Osteocyte (in vitro differentiated cells): ENCODE measurements around the gene NUDC. TPM values are rescaled to one million over a fixed set of nuclear protein-coding genes. Genes with fewer than 3 reads are reported as not detected.
A peak's percentile ranks its signal among the peaks of the same experiment; 100 is the strongest.
"Not testable (repeated sequence)": the region's sequence is repeated elsewhere in the genome, so short reads cannot be mapped to it uniquely, and the experiment has no call there.

Experiments
- DNase-seq: peaks from one replicate; pipeline ENCODE4 v3.0.0; 2021; ENCODE audit warnings: mixed read lengths; ENCODE audit not compliant: unreplicated experiment; ENCODE audit errors: extremely low spot score
- H3K27ac Mint-ChIP-seq: one replicate; pipeline ENCODE4 v1.8.0; 2021; ENCODE audit warnings: mild to moderate bottlenecking, mixed read lengths; ENCODE audit not compliant: unreplicated experiment
- H3K27me3 Mint-ChIP-seq: one replicate; pipeline ENCODE4 v1.8.0; 2021; ENCODE audit warnings: mixed read lengths; ENCODE audit not compliant: unreplicated experiment
- H3K36me3 Mint-ChIP-seq: one replicate; pipeline ENCODE4 v1.8.0; 2021; ENCODE audit warnings: mixed read lengths; ENCODE audit not compliant: unreplicated experiment
- H3K4me1 Mint-ChIP-seq: one replicate; pipeline ENCODE4 v1.8.0; 2021; ENCODE audit warnings: mixed read lengths; ENCODE audit not compliant: unreplicated experiment
- H3K4me3 Mint-ChIP-seq: one replicate; pipeline ENCODE4 v1.8.0; 2021; ENCODE audit warnings: mild to moderate bottlenecking, moderate library complexity, mixed read lengths; ENCODE audit not compliant: unreplicated experiment
- H3K9me3 Mint-ChIP-seq: one replicate; pipeline ENCODE4 v1.8.0; 2021; ENCODE audit warnings: mixed read lengths; ENCODE audit not compliant: unreplicated experiment
- total RNA-seq: library from RNA; stranded (reverse); gene quantifications from 2 replicates; pipeline ENCODE4 v1.2.1, GENCODE V29; 2021
- TF ChIP-seq, protein P1 (sequence below): fragments of 200-600 bp; sonication (generic); IDR thresholded peaks from 2 replicates; pipeline ENCODE4 v1.5.0; 2021; ENCODE audit warnings: antibody characterized with exemption, mild to moderate bottlenecking, moderate library complexity

NUDC gene
- total RNA-seq, 1 donor from 2014 or later, result 54.3 TPM

DNA sequence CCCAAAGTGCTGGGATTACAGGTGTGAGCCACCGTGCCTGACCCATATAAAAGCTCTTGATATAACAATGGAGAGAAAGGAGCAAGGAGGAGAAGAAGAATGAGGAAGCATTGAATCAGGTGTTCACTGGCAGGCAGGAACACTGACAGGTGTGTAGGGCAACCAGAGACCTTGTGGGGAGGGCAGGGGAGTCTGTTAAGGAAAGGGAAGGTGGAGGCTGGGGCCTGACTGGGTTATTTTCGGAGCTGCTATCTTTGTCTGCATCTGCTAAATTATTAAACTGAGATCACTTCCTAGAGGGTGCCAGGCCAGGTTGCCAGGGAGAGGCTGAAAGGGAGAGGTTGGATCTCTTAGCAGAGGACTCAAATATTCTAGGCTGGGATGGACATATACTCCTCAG lies 65.1 kb downstream of the NUDC start:
- TF ChIP-seq, protein P1, sequence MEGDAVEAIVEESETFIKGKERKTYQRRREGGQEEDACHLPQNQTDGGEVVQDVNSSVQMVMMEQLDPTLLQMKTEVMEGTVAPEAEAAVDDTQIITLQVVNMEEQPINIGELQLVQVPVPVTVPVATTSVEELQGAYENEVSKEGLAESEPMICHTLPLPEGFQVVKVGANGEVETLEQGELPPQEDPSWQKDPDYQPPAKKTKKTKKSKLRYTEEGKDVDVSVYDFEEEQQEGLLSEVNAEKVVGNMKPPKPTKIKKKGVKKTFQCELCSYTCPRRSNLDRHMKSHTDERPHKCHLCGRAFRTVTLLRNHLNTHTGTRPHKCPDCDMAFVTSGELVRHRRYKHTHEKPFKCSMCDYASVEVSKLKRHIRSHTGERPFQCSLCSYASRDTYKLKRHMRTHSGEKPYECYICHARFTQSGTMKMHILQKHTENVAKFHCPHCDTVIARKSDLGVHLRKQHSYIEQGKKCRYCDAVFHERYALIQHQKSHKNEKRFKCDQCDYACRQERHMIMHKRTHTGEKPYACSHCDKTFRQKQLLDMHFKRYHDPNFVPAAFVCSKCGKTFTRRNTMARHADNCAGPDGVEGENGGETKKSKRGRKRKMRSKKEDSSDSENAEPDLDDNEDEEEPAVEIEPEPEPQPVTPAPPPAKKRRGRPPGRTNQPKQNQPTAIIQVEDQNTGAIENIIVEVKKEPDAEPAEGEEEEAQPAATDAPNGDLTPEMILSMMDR, result no peak
- Mint-ChIP-seq H3K36me3 (no peaks in the 10 kb centered on the region), H3K4me3 (no peak overlapping the region), H3K27me3 (peaks cover 30% of the 10 kb centered on the region), H3K4me1 (peaks cover 13% of the 10 kb centered on the region), H3K27ac (no peak overlapping the region), H3K9me3 (no peaks in the 10 kb centered on the region)
- DNase-seq, result no peak

DNA sequence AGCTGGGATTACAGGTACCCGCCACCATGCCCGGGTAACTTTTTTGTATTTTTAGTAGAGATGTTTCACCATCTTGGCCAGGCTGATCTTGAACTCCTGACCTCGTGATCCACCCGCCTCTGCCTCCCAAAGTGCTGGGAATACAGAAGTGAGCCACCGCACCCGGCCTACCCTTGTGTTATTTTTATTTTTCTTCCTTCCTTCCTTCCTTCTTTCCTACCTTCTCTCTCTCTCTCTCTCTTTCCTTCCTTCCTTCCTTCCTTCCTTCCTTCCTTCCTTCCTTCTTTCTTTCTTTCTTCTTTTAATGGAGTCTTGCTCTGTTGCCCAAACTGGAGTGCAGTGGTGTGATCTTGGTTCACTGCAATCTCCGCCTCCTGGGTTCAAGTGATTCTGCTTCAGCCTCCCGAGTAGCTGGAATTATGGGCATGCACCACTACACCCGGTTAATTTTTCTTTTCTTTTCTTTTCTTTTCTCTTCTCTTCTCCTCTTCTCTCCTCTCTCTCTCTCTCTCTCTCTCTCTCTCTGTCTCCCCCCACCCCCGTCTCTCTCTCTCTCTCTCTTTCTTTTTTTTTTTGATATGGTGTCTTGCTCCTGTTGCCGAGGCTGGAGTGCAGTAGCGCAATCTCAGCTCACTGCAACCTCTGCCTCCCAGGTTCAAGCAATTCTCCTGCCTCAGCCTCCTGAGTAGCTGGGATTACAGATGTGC lies 68.0 kb downstream of the NUDC start:
- Mint-ChIP-seq H3K4me1 (peaks cover 22% of the 10 kb centered on the region), H3K27me3 (peaks cover 20% of the 10 kb centered on the region)
- not testable (repeated sequence) for H3K27ac Mint-ChIP-seq, H3K9me3 Mint-ChIP-seq, H3K36me3 Mint-ChIP-seq, DNase-seq, H3K4me3 Mint-ChIP-seq

DNA sequence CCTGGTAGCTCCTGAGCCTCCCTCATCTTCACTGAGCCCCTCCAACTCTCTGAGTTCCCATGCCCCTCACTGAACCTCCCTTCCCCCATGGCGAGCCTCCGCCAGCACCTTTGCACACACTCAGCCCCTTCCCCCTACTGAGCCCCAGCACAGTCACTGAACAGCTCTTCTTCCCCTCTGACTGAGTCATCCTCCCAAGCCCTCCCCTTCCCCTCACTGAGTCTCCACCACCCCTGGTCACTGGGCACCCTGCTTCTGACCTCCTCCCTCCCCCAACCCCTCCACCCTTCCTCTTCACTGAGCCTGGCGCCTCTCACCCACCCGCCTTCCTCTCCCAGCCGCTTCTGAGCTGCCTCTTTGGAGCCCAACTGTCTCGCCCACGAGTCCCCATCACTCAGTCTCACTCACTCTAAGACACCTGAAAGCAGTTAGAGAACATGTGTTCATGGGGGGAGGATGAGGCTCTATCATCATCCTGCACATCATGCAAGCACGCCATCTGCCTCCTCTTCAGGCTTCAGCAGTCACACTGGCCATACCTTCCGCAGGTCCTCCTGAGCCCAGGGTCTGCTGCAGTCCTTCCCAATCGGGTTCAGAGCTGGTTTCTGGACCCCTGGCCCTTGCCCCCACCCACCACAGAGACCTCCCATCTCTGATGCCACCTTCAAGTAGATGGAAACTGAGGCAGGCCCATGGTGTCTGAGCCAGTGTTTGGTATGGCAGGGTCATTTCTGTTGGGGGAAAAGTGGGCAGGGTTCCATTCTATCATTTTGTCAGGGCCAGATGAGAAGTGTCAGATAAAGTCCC lies 70.0 kb downstream of the NUDC start:
- no peak for DNase-seq
- Mint-ChIP-seq H3K9me3 (no peaks in the 10 kb centered on the region), H3K4me3 (no peak overlapping the region)

DNA sequence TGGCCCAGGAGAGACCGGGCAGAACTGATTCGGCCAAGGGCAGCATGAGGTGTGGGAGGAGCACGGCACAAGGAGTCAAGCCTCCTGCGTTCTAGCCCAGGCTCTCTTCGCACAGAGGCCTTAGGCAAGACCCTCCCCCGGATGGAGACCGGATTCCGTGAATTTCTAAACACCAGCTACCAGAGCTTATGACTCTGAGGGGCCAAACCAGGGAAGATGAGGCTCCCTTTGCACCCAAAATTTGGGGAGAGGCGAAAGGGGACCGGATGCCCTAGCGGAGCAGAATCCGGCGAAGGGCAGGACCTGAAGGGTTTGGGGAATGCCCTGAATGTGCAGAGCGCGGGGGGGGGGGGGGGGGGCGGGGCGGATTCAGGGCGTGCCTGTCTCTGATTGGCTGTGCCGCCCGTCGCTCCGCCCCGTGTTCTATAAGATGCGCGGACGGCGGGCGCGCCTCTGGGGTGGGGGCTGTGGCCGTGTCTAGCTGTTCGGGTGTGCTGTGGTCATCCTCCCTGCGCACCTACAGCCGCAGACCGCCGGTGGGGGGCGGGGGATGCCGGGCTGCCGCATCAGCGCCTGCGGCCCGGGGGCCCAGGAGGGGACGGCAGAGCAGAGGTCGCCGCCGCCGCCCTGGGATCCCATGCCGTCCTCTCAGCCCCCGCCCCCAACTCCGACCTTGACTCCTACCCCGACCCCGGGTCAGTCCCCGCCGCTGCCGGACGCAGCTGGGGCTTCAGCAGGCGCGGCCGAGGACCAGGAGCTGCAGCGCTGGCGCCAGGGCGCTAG lies 71.9 kb downstream of the NUDC start, which contains the start of gene TRNP1:
Gene TRNP1 (plus strand): TSS at position 456 of the 783 bp plus-strand sequence. CDS start 95 bp downstream, at position 551.
- peak within 1 kb of the TSS; percentile 84 for H3K4me3 Mint-ChIP-seq
- peak; percentile 91 for DNase-seq
- TF ChIP-seq, protein P1, result no peak
- peak within 1 kb of the TSS; percentile 79 for H3K27ac Mint-ChIP-seq
- no peaks in the 10 kb centered on the region for H3K9me3 Mint-ChIP-seq
- H3K4me1 Mint-ChIP-seq, result peaks cover 57% of the 10 kb centered on the region
- H3K36me3 Mint-ChIP-seq, result no peaks in the 10 kb centered on the region
- H3K27me3 Mint-ChIP-seq, result no peaks in the 10 kb centered on the region

More for the DNA sequence above, 70.0 kb downstream of the NUDC start:
- Mint-ChIP-seq H3K4me1 (peaks cover 40% of the 10 kb centered on the region), H3K27me3 (peaks cover 8% of the 10 kb centered on the region), H3K27ac (peak overlapping the region; percentile 50), H3K36me3 (no peaks in the 10 kb centered on the region)
- TF ChIP-seq, protein P1, result no peak

DNA sequence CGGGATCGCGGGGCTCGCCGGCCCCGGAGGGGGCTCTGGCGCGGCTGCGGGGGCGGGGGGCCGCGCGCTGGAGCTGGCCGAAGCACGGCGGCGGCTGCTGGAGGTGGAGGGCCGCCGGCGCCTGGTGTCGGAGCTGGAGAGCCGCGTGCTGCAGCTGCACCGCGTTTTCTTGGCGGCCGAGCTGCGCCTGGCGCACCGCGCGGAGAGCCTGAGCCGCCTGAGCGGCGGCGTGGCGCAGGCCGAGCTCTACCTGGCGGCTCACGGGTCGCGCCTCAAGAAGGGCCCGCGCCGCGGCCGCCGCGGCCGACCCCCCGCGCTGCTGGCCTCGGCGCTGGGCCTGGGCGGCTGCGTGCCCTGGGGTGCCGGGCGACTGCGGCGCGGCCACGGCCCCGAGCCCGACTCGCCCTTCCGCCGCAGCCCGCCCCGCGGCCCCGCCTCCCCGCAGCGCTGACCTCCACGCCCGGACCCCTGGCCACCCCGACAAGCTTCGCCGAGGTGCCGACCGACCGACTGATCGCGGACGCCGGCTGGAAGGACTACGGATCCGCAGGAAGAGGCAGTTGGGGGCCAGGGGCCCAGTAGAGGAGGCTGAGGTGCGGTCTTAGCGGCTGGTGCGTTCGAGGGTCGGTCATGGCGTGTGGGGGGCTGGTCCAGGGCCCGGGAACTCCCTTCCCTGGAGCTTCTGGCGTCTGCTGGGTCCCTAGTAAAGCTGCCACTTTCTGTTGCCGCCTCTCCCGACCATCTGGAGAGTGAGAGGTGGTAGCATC lies 72.7 kb downstream of the NUDC start:
- Mint-ChIP-seq H3K4me3 (peak overlapping the region; percentile 84), H3K27me3 (no peaks in the 10 kb centered on the region), H3K9me3 (no peaks in the 10 kb centered on the region), H3K27ac (peak overlapping the region; percentile 79), H3K36me3 (no peaks in the 10 kb centered on the region), H3K4me1 (peaks cover 65% of the 10 kb centered on the region)
- no peak for DNase-seq
- TF ChIP-seq, protein P1, result no peak
